GM12878 (cell line): ENCODE measurements around the gene FBXL16. TPM values are rescaled to one million over a fixed set of nuclear protein-coding genes. Genes with fewer than 3 reads are reported as not detected.
A peak's percentile ranks its signal among the peaks of the same experiment; 100 is the strongest.

ENCODE experiments used
- ATAC-seq: fragments of 200-7000 bp; cut with Tn5 transposase; 3 replicates; pipeline ENCODE4 v1.9.1; 2020; ENCODE audit warnings: mild to moderate bottlenecking, moderate library complexity
- BruUV-seq: library from RNA; stranded (reverse); fragments of 400-500 nt; replicated peaks from 2 replicates; lab custom pipeline; 2021; lab: Mats Ljungman, UMichigan
- CTCF ChIA-PET: fragments of 300-600 bp; sonication (Branson Sonifier 250); formaldehyde crosslinking; extraction: SDS; loops from one replicate; lab custom pipeline; 2021; ENCODE audit warnings: inconsistent platforms; lab: Yijun Ruan, JAX
- POLR2A ChIA-PET: fragments of 350-600 bp; formaldehyde crosslinking; extraction: SDS; loops from one replicate; lab custom pipeline; 2021; ENCODE audit warnings: inconsistent platforms; lab: Charles Lee
- RAD21 ChIA-PET: fragments of 300-600 bp; sonication (Branson Sonifier 250); formaldehyde crosslinking; loops from one replicate; lab custom pipeline; 2023; ENCODE audit warnings: antibody characterized with exemption; ENCODE audit not compliant: unreplicated experiment; lab: Charles Lee
- SMC1A ChIA-PET: fragments of 300-600 bp; sonication (Branson Sonifier 250); formaldehyde crosslinking; loops from one replicate; lab custom pipeline; 2023; ENCODE audit not compliant: unreplicated experiment, uncharacterized antibody; lab: Charles Lee
- DNase-seq: peaks from one replicate; pipeline ENCODE4 v3.0.0-alpha.2; 2011; ENCODE audit warnings: low read depth, low spot score
- FAIRE-seq: peaks from 3 replicates; lab custom pipeline; 2011; peaks lifted over from hg19 to GRCh38; lab: Jason Lieb, UNC
- H2AFZ ChIP-seq: 2 replicates; pipeline ENCODE4 v1.6.0; 2011; ENCODE audit warnings: low read depth, low read length, control low read depth; ENCODE audit not compliant: control insufficient read depth
- H3K27ac ChIP-seq: 2 replicates; pipeline ENCODE4 v1.5.1; 2011; ENCODE audit warnings: control low read depth; ENCODE audit not compliant: control insufficient read depth, insufficient read depth
- H3K27me3 ChIP-seq, 2 experiments: replicated peaks in 1 of 2; 2 replicates each; pipeline versions ENCODE4 v1.6.0 to v1.6.1; 2011; ENCODE audit warnings: low read length in 1 of 2; ENCODE audit not compliant: control insufficient read depth in 2 of 2, insufficient read depth in 2 of 2
- H3K36me3 ChIP-seq, 2 experiments: 2 replicates each; pipeline ENCODE4 v1.5.1; 2011; ENCODE audit warnings: low read length in 1 of 2; ENCODE audit not compliant: control insufficient read depth in 2 of 2, insufficient read depth in 2 of 2
- H3K4me1 ChIP-seq: 2 replicates; pipeline ENCODE4 v1.6.1; 2011; ENCODE audit warnings: mild to moderate bottlenecking, low read length, moderate library complexity, mixed read lengths; ENCODE audit not compliant: control insufficient read depth, insufficient read depth
- H3K4me2 ChIP-seq: 2 replicates; pipeline ENCODE4 v1.6.0; 2011; ENCODE audit warnings: control low read depth; ENCODE audit not compliant: control insufficient read depth, insufficient read depth
- H3K4me3 ChIP-seq: fragments of 200-600 bp; sonication (generic); 2 replicates; pipeline ENCODE4 v1.5.1; 2016
- H3K79me2 ChIP-seq: 2 replicates; pipeline ENCODE4 v1.6.0; 2011; ENCODE audit warnings: low read length; ENCODE audit not compliant: control insufficient read depth, insufficient read depth
- H3K9ac ChIP-seq: 2 replicates; pipeline ENCODE4 v1.8.0; 2011; ENCODE audit warnings: low read length, control low read depth, mixed read lengths; ENCODE audit not compliant: control insufficient read depth, insufficient read depth
- H3K9me3 ChIP-seq: replicated peaks from 3 replicates; pipeline ENCODE4 v1.5.1; 2011; ENCODE audit warnings: mild to moderate bottlenecking, low read length; ENCODE audit not compliant: control insufficient read depth, insufficient read depth
- H4K20me1 ChIP-seq: 2 replicates; pipeline ENCODE4 v1.6.0; 2011; ENCODE audit not compliant: control insufficient read depth, insufficient read depth
- PAX8 ChIP-seq: fragments of 450-650 bp; IDR thresholded peaks from 2 replicates; pipeline ENCODE4 v1.6.1; 2017; ENCODE audit warnings: mild to moderate bottlenecking, moderate library complexity
- SIX5 ChIP-seq: IDR thresholded peaks from 2 replicates; pipeline ENCODE4 v1.6.1; 2011; ENCODE audit warnings: mild to moderate bottlenecking, low read depth, low read length, moderate library complexity; ENCODE audit not compliant: severe bottlenecking
- WGBS: methylation state at CpG from one replicate; pipeline ENCODE4 v1.1.6; 2016; ENCODE audit warnings: low lambda C conversion rate; ENCODE audit not compliant: insufficient replicate concordance, insufficient coverage; ENCODE audit errors: missing lambda C conversion rate; 5-methylcytosine and 5-hydroxymethylcytosine counted together
- in situ Hi-C: fragments of 300-500 bp; cut with MboI; formaldehyde crosslinking; loops from 9 replicates; pipeline ENCODE4 v1.14.3; 2018; ENCODE audit warnings: mixed read lengths
- intact Hi-C: fragments of 100-400 bp; cut with micrococcal nuclease; formaldehyde crosslinking; loops from one replicate; pipeline ENCODE4 v1.14.2; 2022; ENCODE audit not compliant: unreplicated experiment
- polyA plus RNA-seq, 11 experiments: library from polyadenylated mRNA; depleted of rRNA in 4 of 11; unstranded in 6 of 11; stranded (reverse) in 5 of 11; fragments of >200 nt; fragmentation: Nextera tagmentation in 4 of 11; fragmentation: Illumina TruSeq in 1 of 11; extraction: Ambion mirVana in 4 of 11; extraction: Trizol in 1 of 11; gene quantifications; 1 replicate in 1 of 11; 2 replicates in 10 of 11; pipeline versions ENCODE4 v1.2.1 to v1.2.3, GENCODE V29; 2011 to 2016; ENCODE audit warnings: inconsistent platforms in 2 of 11, missing spikeins in 2 of 11, low read depth in 1 of 11
- total RNA-seq, 4 experiments: library from RNA; depleted of rRNA in 3 of 4; stranded (reverse); fragments of >200 nt in 3 of 4; fragmentation: Illumina TruSeq in 1 of 4; extraction: Trizol in 1 of 4; gene quantifications; 2 replicates each; pipeline versions ENCODE4 v1.2.1 to v1.2.3, GENCODE V29; 2013 to 2021
- TF ChIP-seq, protein P1 (sequence below): IDR thresholded peaks from 2 replicates; pipeline ENCODE4 v1.6.1; 2012; ENCODE audit warnings: low read depth, low read length, improper control_type of control experiment

The FBXL16 gene
- total and polyA plus RNA-seq, 10 of the 15 experiments (the other 5 are each of a cell fraction or from before 2014, with no cell fraction given), result 0.13 to 1.4 (median 0.24) TPM

DNA sequence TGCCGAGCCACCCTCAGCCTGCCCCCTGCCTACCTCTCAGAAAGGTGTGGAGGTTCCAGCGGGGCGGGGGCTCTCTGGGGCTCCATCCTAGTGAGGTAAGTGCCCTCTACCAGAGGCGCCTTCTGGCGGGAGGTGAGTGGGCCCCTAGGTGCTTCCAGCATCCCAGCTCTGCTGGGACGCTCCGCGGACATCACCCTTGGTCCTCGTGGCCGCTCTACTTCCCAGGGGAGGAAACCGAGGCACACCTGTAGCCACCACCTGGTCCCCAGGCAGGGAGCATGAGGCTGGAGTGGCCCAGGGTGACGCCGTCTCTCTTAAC, 62.6 kb downstream of the FBXL16 start:
- ChIA-PET RAD21 (no interaction called here), SMC1A (no interaction called here), POLR2A (interaction anchor here (1.3 kb wide), 1 partner anchor 37 kb away, joined by 4 read pairs; the partner anchor contains the start of gene STUB1), CTCF (interaction anchor here (1.0 kb wide), 1 partner anchor 161 kb away, joined by 3 read pairs; no protein-coding TSS in a partner anchor)
- 23% methylated on average over 12 of the region's 13 CpGs for WGBS
- no peaks in the 10 kb centered on the region for H3K9me3 ChIP-seq
- peaks cover 8% of the 10 kb centered on the region for H3K4me1 ChIP-seq
- BruUV-seq, result no TSS peak
- H3K27ac ChIP-seq, result peak overlapping the region; percentile 83
- TF ChIP-seq PAX8 (no peak), SIX5 (no peak)
- TF ChIP-seq, protein P1, sequence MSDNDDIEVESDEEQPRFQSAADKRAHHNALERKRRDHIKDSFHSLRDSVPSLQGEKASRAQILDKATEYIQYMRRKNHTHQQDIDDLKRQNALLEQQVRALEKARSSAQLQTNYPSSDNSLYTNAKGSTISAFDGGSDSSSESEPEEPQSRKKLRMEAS, result no peak
- H3K4me2 ChIP-seq, result peak overlapping the region; percentile 72
- H3K36me3 ChIP-seq, result no peaks in the 10 kb centered on the region; a peak in 2 of 4 replicates
- no peaks in the 10 kb centered on the region for H4K20me1 ChIP-seq
- DNase-seq (no peak), ATAC-seq (no peak; the same call in 2 of the 3 replicates), FAIRE-seq (no peak)
- H2AFZ ChIP-seq, result no peak overlapping the region
- peak overlapping the region; percentile 89 for H3K9ac ChIP-seq
- in situ Hi-C loops (no loop called here), intact Hi-C loops (no loop called here)
- H3K27me3 ChIP-seq, result no peaks in the 10 kb centered on the region
- peak overlapping the region; percentile 98 for H3K4me3 ChIP-seq
- H3K79me2 ChIP-seq, result peaks cover 35% of the 10 kb centered on the region

Other genes with a start within 250 kb of the FBXL16 start
Only the 7 nearest of the 23 such genes appear.
- 87.5 and 104 TPM in 2 replicates for gene STUB1, start 25.4 kb downstream of the FBXL16 start, total RNA-seq (2014; rRNA removed)
- gene STUB1, start 25.4 kb downstream of the FBXL16 start, total RNA-seq (2014; rRNA removed; fragmentation: Illumina TruSeq; extraction: Trizol), result 63.0 and 65.8 TPM in 2 replicates
- gene STUB1, start 25.4 kb downstream of the FBXL16 start, total RNA-seq (2021), result 82.6 and 92.2 TPM in 2 replicates
- 25.6 and 47.6 TPM in 2 replicates for gene STUB1, start 25.4 kb downstream of the FBXL16 start, polyA plus RNA-seq (2011; rRNA removed)
- 16.1 and 49.7 TPM in 2 replicates for gene STUB1, start 25.4 kb downstream of the FBXL16 start, polyA plus RNA-seq (2014; fragmentation: Illumina TruSeq; extraction: Trizol)
- 10 to 100 TPM in 1 of 2 experiments, 1 to 10 TPM in 1; 4.2 to 26.6 TPM for gene STUB1, start 25.4 kb downstream of the FBXL16 start, polyA plus RNA-seq (2014; fragmentation: Nextera tagmentation; extraction: Ambion mirVana)
- 71.3 and 80.9 TPM in 2 replicates for gene STUB1, start 25.4 kb downstream of the FBXL16 start, polyA plus RNA-seq (2014; rRNA removed)
- gene STUB1, start 25.4 kb downstream of the FBXL16 start, polyA plus RNA-seq (2016; fragmentation: Nextera tagmentation; extraction: Ambion mirVana), result 100 to 1,000 TPM; 120 to 136 TPM
- gene JMJD8, start 21.5 kb downstream of the FBXL16 start, total RNA-seq (2014; rRNA removed), result 30.5 and 37.6 TPM in 2 replicates
- 15.6 and 18.5 TPM in 2 replicates for gene JMJD8, start 21.5 kb downstream of the FBXL16 start, total RNA-seq (2014; rRNA removed; fragmentation: Illumina TruSeq; extraction: Trizol)
- gene JMJD8, start 21.5 kb downstream of the FBXL16 start, total RNA-seq (2021), result 38.2 and 39.1 TPM in 2 replicates
- 8.0 and 23.5 TPM in 2 replicates for gene JMJD8, start 21.5 kb downstream of the FBXL16 start, polyA plus RNA-seq (2011; rRNA removed)
- 8.0 and 23.9 TPM in 2 replicates for gene JMJD8, start 21.5 kb downstream of the FBXL16 start, polyA plus RNA-seq (2014; fragmentation: Illumina TruSeq; extraction: Trizol)
- gene JMJD8, start 21.5 kb downstream of the FBXL16 start, polyA plus RNA-seq (2014; fragmentation: Nextera tagmentation; extraction: Ambion mirVana), result 1 to 10 TPM in 1 of 2 experiments, under 1 TPM in 1; 1.00 to 3.4 TPM
- 46.5 and 47.2 TPM in 2 replicates for gene JMJD8, start 21.5 kb downstream of the FBXL16 start, polyA plus RNA-seq (2014; rRNA removed)
- 10 to 100 TPM; 39.1 to 50.4 TPM for gene JMJD8, start 21.5 kb downstream of the FBXL16 start, polyA plus RNA-seq (2016; fragmentation: Nextera tagmentation; extraction: Ambion mirVana)
- 3.8 and 4.1 TPM in 2 replicates for gene WDR24, start 15.4 kb downstream of the FBXL16 start, total RNA-seq (2014; rRNA removed)
- gene WDR24, start 15.4 kb downstream of the FBXL16 start, total RNA-seq (2014; rRNA removed; fragmentation: Illumina TruSeq; extraction: Trizol), result 2.2 TPM in 2 replicates
- 16.5 and 19.7 TPM in 2 replicates for gene WDR24, start 15.4 kb downstream of the FBXL16 start, total RNA-seq (2021)
- 1.2 and 3.4 TPM in 2 replicates for gene WDR24, start 15.4 kb downstream of the FBXL16 start, polyA plus RNA-seq (2011; rRNA removed)
- 0.82 and 2.6 TPM in 2 replicates for gene WDR24, start 15.4 kb downstream of the FBXL16 start, polyA plus RNA-seq (2014; fragmentation: Illumina TruSeq; extraction: Trizol)
- gene WDR24, start 15.4 kb downstream of the FBXL16 start, polyA plus RNA-seq (2014; fragmentation: Nextera tagmentation; extraction: Ambion mirVana), result under 1 TPM; 0.06 to 0.22 TPM
- 9.4 and 12.9 TPM in 2 replicates for gene WDR24, start 15.4 kb downstream of the FBXL16 start, polyA plus RNA-seq (2014; rRNA removed)
- 10 to 100 TPM; 18.8 to 20.4 TPM for gene WDR24, start 15.4 kb downstream of the FBXL16 start, polyA plus RNA-seq (2016; fragmentation: Nextera tagmentation; extraction: Ambion mirVana)
- gene METRN, start 9.3 kb upstream of the FBXL16 start, total RNA-seq (2014; rRNA removed), result 12.8 and 14.3 TPM in 2 replicates
- gene METRN, start 9.3 kb upstream of the FBXL16 start, total RNA-seq (2014; rRNA removed; fragmentation: Illumina TruSeq; extraction: Trizol), result 0.72 and 1.2 TPM in 2 replicates
- gene METRN, start 9.3 kb upstream of the FBXL16 start, total RNA-seq (2021), result 6.2 and 8.9 TPM in 2 replicates
- gene METRN, start 9.3 kb upstream of the FBXL16 start, polyA plus RNA-seq (2011; rRNA removed), result 1.3 and 5.9 TPM in 2 replicates
- 0.05 and 0.15 TPM in 2 replicates for gene METRN, start 9.3 kb upstream of the FBXL16 start, polyA plus RNA-seq (2014; fragmentation: Illumina TruSeq; extraction: Trizol)
- gene METRN, start 9.3 kb upstream of the FBXL16 start, polyA plus RNA-seq (2014; fragmentation: Nextera tagmentation; extraction: Ambion mirVana), result under 1 TPM in 1 of 2 experiments, not detected in 1; 0.11 TPM
- gene METRN, start 9.3 kb upstream of the FBXL16 start, polyA plus RNA-seq (2014; rRNA removed), result 9.4 and 11.0 TPM in 2 replicates
- 1 to 10 TPM in 1 of 2 experiments, under 1 TPM in 1; 0.53 to 1.1 TPM for gene METRN, start 9.3 kb upstream of the FBXL16 start, polyA plus RNA-seq (2016; fragmentation: Nextera tagmentation; extraction: Ambion mirVana)
- gene ANTKMT, start 15.3 kb upstream of the FBXL16 start, total RNA-seq (2014; rRNA removed), result 38.4 and 51.7 TPM in 2 replicates
- 7.1 and 9.3 TPM in 2 replicates for gene ANTKMT, start 15.3 kb upstream of the FBXL16 start, total RNA-seq (2014; rRNA removed; fragmentation: Illumina TruSeq; extraction: Trizol)
- 60.5 and 67.8 TPM in 2 replicates for gene ANTKMT, start 15.3 kb upstream of the FBXL16 start, total RNA-seq (2021)
- 3.3 and 5.6 TPM in 2 replicates for gene ANTKMT, start 15.3 kb upstream of the FBXL16 start, polyA plus RNA-seq (2011; rRNA removed)
- gene ANTKMT, start 15.3 kb upstream of the FBXL16 start, polyA plus RNA-seq (2014; fragmentation: Illumina TruSeq; extraction: Trizol), result 0.62 TPM in 1 of 2 replicates, not detected in the other
- gene ANTKMT, start 15.3 kb upstream of the FBXL16 start, polyA plus RNA-seq (2014; fragmentation: Nextera tagmentation; extraction: Ambion mirVana), result 1 to 10 TPM in 1 of 2 experiments, under 1 TPM in 1; 0.58 to 3.1 TPM
- gene ANTKMT, start 15.3 kb upstream of the FBXL16 start, polyA plus RNA-seq (2014; rRNA removed), result 39.2 and 42.3 TPM in 2 replicates
- gene ANTKMT, start 15.3 kb upstream of the FBXL16 start, polyA plus RNA-seq (2016; fragmentation: Nextera tagmentation; extraction: Ambion mirVana), result 10 to 100 TPM; 44.5 to 54.8 TPM
- 12.2 and 16.2 TPM in 2 replicates for gene CCDC78, start 20.6 kb upstream of the FBXL16 start, total RNA-seq (2014; rRNA removed)
- gene CCDC78, start 20.6 kb upstream of the FBXL16 start, total RNA-seq (2014; rRNA removed; fragmentation: Illumina TruSeq; extraction: Trizol), result 3.0 and 4.7 TPM in 2 replicates
- 16.2 and 18.7 TPM in 2 replicates for gene CCDC78, start 20.6 kb upstream of the FBXL16 start, total RNA-seq (2021)
- 3.2 and 7.2 TPM in 2 replicates for gene CCDC78, start 20.6 kb upstream of the FBXL16 start, polyA plus RNA-seq (2011; rRNA removed)
- gene CCDC78, start 20.6 kb upstream of the FBXL16 start, polyA plus RNA-seq (2014; fragmentation: Illumina TruSeq; extraction: Trizol), result 1.1 and 2.5 TPM in 2 replicates
- under 1 TPM; 0.10 to 0.97 TPM for gene CCDC78, start 20.6 kb upstream of the FBXL16 start, polyA plus RNA-seq (2014; fragmentation: Nextera tagmentation; extraction: Ambion mirVana)
- 26.2 and 32.6 TPM in 2 replicates for gene CCDC78, start 20.6 kb upstream of the FBXL16 start, polyA plus RNA-seq (2014; rRNA removed)
- 1 to 10 TPM; 3.1 to 6.1 TPM for gene CCDC78, start 20.6 kb upstream of the FBXL16 start, polyA plus RNA-seq (2016; fragmentation: Nextera tagmentation; extraction: Ambion mirVana)
- 27.5 and 30.2 TPM in 2 replicates for gene HAGHL, start 21.3 kb upstream of the FBXL16 start, total RNA-seq (2014; rRNA removed)
- gene HAGHL, start 21.3 kb upstream of the FBXL16 start, total RNA-seq (2014; rRNA removed; fragmentation: Illumina TruSeq; extraction: Trizol), result 8.5 and 9.5 TPM in 2 replicates
- gene HAGHL, start 21.3 kb upstream of the FBXL16 start, total RNA-seq (2021), result 44.5 and 48.2 TPM in 2 replicates
- gene HAGHL, start 21.3 kb upstream of the FBXL16 start, polyA plus RNA-seq (2011; rRNA removed), result 5.9 and 14.0 TPM in 2 replicates
- gene HAGHL, start 21.3 kb upstream of the FBXL16 start, polyA plus RNA-seq (2014; fragmentation: Illumina TruSeq; extraction: Trizol), result 0.41 and 1.9 TPM in 2 replicates
- gene HAGHL, start 21.3 kb upstream of the FBXL16 start, polyA plus RNA-seq (2014; fragmentation: Nextera tagmentation; extraction: Ambion mirVana), result under 1 TPM; 0.23 to 0.68 TPM
- 44.6 and 46.2 TPM in 2 replicates for gene HAGHL, start 21.3 kb upstream of the FBXL16 start, polyA plus RNA-seq (2014; rRNA removed)
- 10 to 100 TPM; 18.8 to 23.5 TPM for gene HAGHL, start 21.3 kb upstream of the FBXL16 start, polyA plus RNA-seq (2016; fragmentation: Nextera tagmentation; extraction: Ambion mirVana)